Thoracic aorta (tissue), 2 donors: Measurements from ENCODE around the gene RBMS3. TPM values are rescaled to one million over a fixed set of nuclear protein-coding genes. Genes with fewer than 3 reads are reported as not detected.

Experiments
- ATAC-seq: fragments of 150-250 bp; one replicate; pipeline ENCODE4 v1.8.0; 2017; ENCODE audit warnings: low read depth; ENCODE audit not compliant: insufficient number of reproducible peaks, low FRiP score
- DNase-seq: peaks from one replicate; pipeline ENCODE4 v3.0.0-alpha.2; 2020; ENCODE audit warnings: low spot score
- H3K27ac ChIP-seq, 2 donors: fragments of 200-600 bp; sonication (generic); 1 replicate in 1 of 2; 2 replicates in 1 of 2; pipeline ENCODE4 v1.5.1; 2016; ENCODE audit warnings: mild to moderate bottlenecking in 2 of 2, moderate library complexity in 2 of 2
- H3K27me3 ChIP-seq: fragments of 200-600 bp; sonication (generic); replicated peaks from 2 replicates; pipeline ENCODE4 v1.6.0; 2016; ENCODE audit warnings: mild to moderate bottlenecking; ENCODE audit not compliant: insufficient read depth
- H3K36me3 ChIP-seq: fragments of 200-600 bp; sonication (generic); one replicate; pipeline ENCODE4 v1.5.1; 2016
- H3K4me1 ChIP-seq, 2 donors: fragments of 200-600 bp; sonication (generic); 1 replicate in 1 of 2; 2 replicates in 1 of 2; pipeline versions ENCODE4 v1.5.1 to v1.6.0; 2016; ENCODE audit warnings: low read depth in 2 of 2, mild to moderate bottlenecking in 1 of 2; ENCODE audit not compliant: control insufficient read depth in 1 of 2
- H3K4me3 ChIP-seq: fragments of 200-600 bp; sonication (generic); 2 replicates; pipeline ENCODE4 v1.5.1; 2016; ENCODE audit warnings: mild to moderate bottlenecking
- H3K9me3 ChIP-seq: fragments of 200-600 bp; sonication (generic); 2 replicates; pipeline ENCODE4 v1.5.1; 2016
- CTCF ChIP-seq: fragments of 200-600 bp; sonication (generic); IDR thresholded peaks from one replicate; pipeline ENCODE4 v1.5.1; 2019; ENCODE audit warnings: antibody characterized with exemption
- total RNA-seq, 2 donors: library from RNA; depleted of rRNA; stranded (reverse); fragments of >200 nt; gene quantifications; one replicate each; pipeline versions ENCODE4 v1.1.0 to v1.2.3, GENCODE V29; 2016

Gene RBMS3
- total RNA-seq, 2 donors from 2014 or later, result 149 to 186 TPM

GRCh38 chr3:29594261-29594660, 313.4 kb downstream of the RBMS3 start:
- DNase-seq (no peak), ATAC-seq (no peak)
- H3K4me1 ChIP-seq, result peaks cover 9 to 19% of the 10 kb centered on the region in 2 donors
- H3K4me3 ChIP-seq, result no peak overlapping the region
- H3K27ac ChIP-seq, result no peak overlapping the region
- no peaks in the 10 kb centered on the region for H3K27me3 ChIP-seq
- TF ChIP-seq CTCF, result no peak
- H3K36me3 ChIP-seq, result no peaks in the 10 kb centered on the region
- H3K9me3 ChIP-seq, result no peaks in the 10 kb centered on the region

- DNase-seq (no peak), ATAC-seq (no peak)
- Histone ChIP-seq H3K9me3 (no peaks in the 10 kb centered on the region), H3K4me1 (peaks cover 0 to 17% of the 10 kb centered on the region in 2 donors), H3K27me3 (no peaks in the 10 kb centered on the region), H3K36me3 (no peaks in the 10 kb centered on the region), H3K27ac (no peak overlapping the region), H3K4me3 (no peak overlapping the region)
- TF ChIP-seq CTCF, result no peak
Observed at GRCh38 chr3:29597376-29598008, 316.6 kb downstream of the RBMS3 start.

- H3K9me3 ChIP-seq, result no peaks in the 10 kb centered on the region
- H3K4me1 ChIP-seq, result peaks cover 0 to 32% of the 10 kb centered on the region in 2 donors
- H3K27ac ChIP-seq, result no peak overlapping the region
- DNase-seq (no peak), ATAC-seq (no peak)
- no peaks in the 10 kb centered on the region for H3K27me3 ChIP-seq
- no peak for TF ChIP-seq CTCF
- no peaks in the 10 kb centered on the region for H3K36me3 ChIP-seq
- no peak overlapping the region for H3K4me3 ChIP-seq
Observed at GRCh38 chr3:29601861-29602585, 321.2 kb downstream of the RBMS3 start.

- DNase-seq, result no peak
- no peak for ATAC-seq
- Histone ChIP-seq H3K27ac (no peak overlapping the region), H3K36me3 (no peaks in the 10 kb centered on the region), H3K9me3 (no peaks in the 10 kb centered on the region), H3K4me1 (peaks cover 0 to 29% of the 10 kb centered on the region in 2 donors), H3K27me3 (no peaks in the 10 kb centered on the region), H3K4me3 (no peak overlapping the region)
- TF ChIP-seq CTCF, result no peak
Observed at GRCh38 chr3:29605845-29606244, 325.0 kb downstream of the RBMS3 start.

GRCh38 chr3:29606416-29606815, 325.5 kb downstream of the RBMS3 start:
- no peak overlapping the region for H3K4me3 ChIP-seq
- ATAC-seq (no peak), DNase-seq (no peak)
- H3K27ac ChIP-seq, result no peak overlapping the region
- H3K27me3 ChIP-seq, result no peaks in the 10 kb centered on the region
- TF ChIP-seq CTCF, result no peak
- H3K36me3 ChIP-seq, result no peaks in the 10 kb centered on the region
- peaks cover 0 to 34% of the 10 kb centered on the region in 2 donors for H3K4me1 ChIP-seq
- no peaks in the 10 kb centered on the region for H3K9me3 ChIP-seq
